MM.1S (cell line): Measurements from ENCODE around the gene COQ3.

Experiments
- DNase-seq: peaks from one replicate; pipeline ENCODE4 v3.0.0-alpha.2; 2015
- H2AFZ ChIP-seq: fragments of 300-600 bp; sonication (generic); 2 replicates; pipeline ENCODE4 v1.6.0; 2016; ENCODE audit warnings: antibody characterized with exemption, low read length
- H3F3A ChIP-seq: fragments of 300-600 bp; sonication (generic); 2 replicates; pipeline ENCODE4 v1.6.1; 2016; ENCODE audit warnings: mild to moderate bottlenecking, antibody characterized with exemption, low read length, moderate library complexity, mixed read lengths; ENCODE audit not compliant: insufficient read depth
- H3K27ac ChIP-seq: fragments of 300-600 bp; sonication (generic); 2 replicates; pipeline ENCODE4 v1.5.1; 2016; ENCODE audit warnings: mild to moderate bottlenecking, low read length
- H3K27me3 ChIP-seq: fragments of 300-600 bp; sonication (generic); replicated peaks from 2 replicates; pipeline ENCODE4 v1.6.0; 2016; ENCODE audit warnings: low read length; ENCODE audit not compliant: insufficient read depth
- H3K36me3 ChIP-seq: fragments of 300-600 bp; sonication (generic); replicated peaks from 2 replicates; pipeline ENCODE4 v1.6.1; 2016; ENCODE audit warnings: mild to moderate bottlenecking, low read length, mixed read lengths; ENCODE audit not compliant: insufficient read depth
- H3K4me1 ChIP-seq: fragments of 300-600 bp; sonication (generic); 2 replicates; pipeline ENCODE4 v1.6.1; 2016; ENCODE audit warnings: low read length, mixed read lengths
- H3K4me2 ChIP-seq: fragments of 300-600 bp; sonication (generic); 2 replicates; pipeline ENCODE4 v1.6.0; 2016; ENCODE audit warnings: low read depth, low read length
- H3K4me3 ChIP-seq: fragments of 300-600 bp; sonication (generic); 2 replicates; pipeline ENCODE4 v1.5.1; 2016; ENCODE audit warnings: low read length, mixed read lengths
- H3K79me2 ChIP-seq: fragments of 300-600 bp; sonication (generic); 2 replicates; pipeline ENCODE4 v1.6.1; 2016; ENCODE audit warnings: mixed run types, low read length, mixed read lengths
- H3K9ac ChIP-seq: fragments of 300-600 bp; sonication (generic); 2 replicates; pipeline ENCODE4 v1.6.1; 2016; ENCODE audit warnings: low read length, mixed read lengths
- H3K9me2 ChIP-seq: fragments of 300-600 bp; sonication (generic); replicated peaks from 2 replicates; pipeline ENCODE4 v1.6.1; 2016; ENCODE audit warnings: mild to moderate bottlenecking, low read length, mixed read lengths; ENCODE audit not compliant: insufficient read depth
- H3K9me3 ChIP-seq: fragments of 300-600 bp; sonication (generic); replicated peaks from 2 replicates; pipeline ENCODE4 v1.6.1; 2016; ENCODE audit warnings: mild to moderate bottlenecking, low read length, mixed read lengths; ENCODE audit not compliant: insufficient read depth
- H4K20me1 ChIP-seq: fragments of 300-600 bp; sonication (generic); 2 replicates; pipeline ENCODE4 v1.6.1; 2016; ENCODE audit warnings: mild to moderate bottlenecking, low read length, moderate library complexity, mixed read lengths; ENCODE audit not compliant: insufficient read depth
- CTCF ChIP-seq: fragments of 300-600 bp; sonication (generic); IDR thresholded peaks from 2 replicates; pipeline ENCODE4 v1.5.1; 2016; ENCODE audit warnings: antibody characterized with exemption, low read length, mixed read lengths
- EZH2 ChIP-seq: fragments of 300-600 bp; sonication (generic); optimal IDR thresholded peaks from 2 replicates; pipeline ENCODE3; 2017; ENCODE audit warnings: low read depth, mild to moderate bottlenecking, antibody characterized with exemption, low read length, mixed read lengths
- EZH2phosphoT487 ChIP-seq: fragments of 300-600 bp; sonication (generic); IDR thresholded peaks from 2 replicates; pipeline ENCODE4 v1.6.1; 2018; ENCODE audit warnings: antibody characterized with exemption, low read length

The COQ3 gene

GRCh38 chr6:99425647-99426450, 31.9 kb upstream of the COQ3 start:
- H3K79me2 ChIP-seq: peaks cover 47% of the 10 kb centered on the region
- peaks cover 30% of the 10 kb centered on the region for H4K20me1 ChIP-seq
- H3K4me2 ChIP-seq: peak overlapping the region; percentile 56
- H3K9me2 ChIP-seq: no peaks in the 10 kb centered on the region
- no peaks in the 10 kb centered on the region for H3K9me3 ChIP-seq
- TF ChIP-seq EZH2phosphoT487: no peak
- TF ChIP-seq CTCF: peak; percentile 55
- TF ChIP-seq EZH2: no peak
- H3F3A ChIP-seq: peaks cover 9% of the 10 kb centered on the region
- no peaks in the 10 kb centered on the region for H3K36me3 ChIP-seq
- peak; percentile 81 for DNase-seq
- no peaks in the 10 kb centered on the region for H3K27me3 ChIP-seq
- H3K4me3 ChIP-seq: peak overlapping the region; percentile 94
- peaks cover 15% of the 10 kb centered on the region for H3K4me1 ChIP-seq
- peak overlapping the region; percentile 91 for H3K9ac ChIP-seq
- peak overlapping the region; percentile 92 for H3K27ac ChIP-seq
- H2AFZ ChIP-seq: peak overlapping the region; percentile 69

GRCh38 chr6:99424761-99425646, 31.0 kb upstream of the COQ3 start, which contains the start of gene PNISR:
Gene PNISR (minus strand): TSS chr6:99425308. CDS start chr6:99414659, 10,649 bp downstream.
- H3K27me3 ChIP-seq: no peaks in the 10 kb centered on the region
- H2AFZ ChIP-seq: peak within 1 kb of the TSS; percentile 87
- peaks cover 9% of the 10 kb centered on the region for H3F3A ChIP-seq
- DNase-seq: peak; percentile 98
- H3K27ac ChIP-seq: peak within 1 kb of the TSS; percentile 92
- peaks cover 55% of the 10 kb centered on the region for H3K79me2 ChIP-seq
- H3K4me2 ChIP-seq: peak within 1 kb of the TSS; percentile 61
- no peaks in the 10 kb centered on the region for H3K9me2 ChIP-seq
- H3K9ac ChIP-seq: peak within 1 kb of the TSS; percentile 91
- no peaks in the 10 kb centered on the region for H3K9me3 ChIP-seq
- H4K20me1 ChIP-seq: peaks cover 38% of the 10 kb centered on the region
- no peak for TF ChIP-seq EZH2phosphoT487
- no peak for TF ChIP-seq CTCF
- no peak for TF ChIP-seq EZH2
- no peaks in the 10 kb centered on the region for H3K36me3 ChIP-seq
- peak within 1 kb of the TSS; percentile 94 for H3K4me3 ChIP-seq
- H3K4me1 ChIP-seq: peaks cover 15% of the 10 kb centered on the region

GRCh38 chr6:99424022-99424421, 30.0 kb upstream of the COQ3 start:
- peak overlapping the region; percentile 91; the same call in 1 of the 2 replicates for H3K9ac ChIP-seq
- no peak overlapping the region for H3K27ac ChIP-seq
- no peaks in the 10 kb centered on the region for H3K36me3 ChIP-seq
- H3K4me3 ChIP-seq: peak overlapping the region; percentile 94
- peaks cover 9% of the 10 kb centered on the region for H3F3A ChIP-seq
- H3K27me3 ChIP-seq: no peaks in the 10 kb centered on the region
- peaks cover 42% of the 10 kb centered on the region for H4K20me1 ChIP-seq
- TF ChIP-seq EZH2phosphoT487 (no peak), CTCF (no peak), EZH2 (no peak)
- no peak overlapping the region for H2AFZ ChIP-seq
- peaks cover 15% of the 10 kb centered on the region for H3K4me1 ChIP-seq
- H3K4me2 ChIP-seq: peak overlapping the region; percentile 61
- H3K9me2 ChIP-seq: no peaks in the 10 kb centered on the region
- H3K9me3 ChIP-seq: no peaks in the 10 kb centered on the region
- peaks cover 65% of the 10 kb centered on the region for H3K79me2 ChIP-seq
- no peak for DNase-seq
